GM19035 (cell line): ENCODE data around the gene SLC44A2.

Experiments used
- ATAC-seq: cut with Tn5 transposase; IDR thresholded peaks from one replicate; pipeline ENCODE4 v1.9.1; 2021; ENCODE audit not compliant: unreplicated experiment

The SLC44A2 gene

DNA sequence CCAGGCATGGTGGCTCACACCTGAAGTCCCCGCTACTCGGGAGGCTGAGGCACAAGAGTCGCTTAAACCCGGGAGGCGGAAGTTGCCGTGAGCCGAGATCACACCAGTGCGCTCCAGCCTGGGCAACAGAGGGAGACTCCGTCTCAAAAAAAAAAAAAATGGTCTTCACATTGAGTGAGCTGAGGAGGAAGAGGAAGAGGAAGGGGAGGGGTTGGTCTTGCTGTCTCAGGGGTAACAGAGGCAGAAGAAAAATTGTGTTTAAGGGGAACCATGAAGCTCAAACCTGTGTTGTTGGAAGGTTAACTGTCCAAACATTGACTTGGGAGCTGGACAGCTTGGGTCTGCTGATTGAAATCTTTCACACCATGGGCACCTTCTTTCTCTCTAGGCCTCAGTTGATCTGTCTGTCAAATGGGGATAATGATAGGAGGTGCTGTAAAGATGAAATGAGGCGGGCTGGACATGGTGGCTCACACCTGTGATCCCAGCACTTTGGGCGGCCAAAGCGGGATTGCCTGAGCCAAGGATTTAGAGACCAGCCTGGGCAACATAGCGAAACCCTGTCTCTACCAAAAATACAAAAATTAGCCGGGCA lies 9.8 kb upstream of the SLC44A2 start:
- ATAC-seq = no peak

DNA sequence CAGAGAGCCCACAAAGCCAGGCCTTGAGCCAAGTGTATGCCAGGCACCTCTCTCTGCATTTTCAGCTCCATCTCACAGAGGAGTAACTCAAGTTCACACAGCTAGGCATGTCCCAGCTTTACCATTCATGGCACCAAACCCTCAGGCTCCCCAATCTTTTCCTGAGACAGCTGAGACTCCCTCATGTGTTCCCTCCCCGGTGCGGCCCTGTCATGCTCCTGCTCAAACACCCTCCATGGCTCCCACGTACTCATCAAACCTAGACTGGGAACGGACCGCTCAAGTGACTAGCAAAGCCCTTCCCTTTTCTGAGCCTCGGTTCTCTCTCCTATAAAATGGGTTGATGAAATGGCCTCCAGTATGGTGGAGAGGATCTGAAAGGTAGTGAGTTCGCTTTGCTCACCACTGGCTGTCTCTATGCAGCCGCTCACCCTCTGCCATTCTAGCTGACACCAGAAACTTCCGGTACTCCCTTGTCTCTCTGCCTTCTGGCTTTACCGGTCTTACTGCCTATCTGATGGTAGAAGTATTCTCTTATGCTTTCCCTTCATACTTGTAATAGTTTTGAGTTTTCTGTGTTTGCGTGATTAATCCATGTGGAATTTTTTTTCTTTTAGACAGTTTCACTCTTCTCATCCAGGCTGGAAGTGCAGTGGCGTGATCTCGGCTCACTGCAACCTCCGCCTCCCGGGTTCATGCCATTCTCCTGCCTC lies 7.8 kb upstream of the SLC44A2 start:
- ATAC-seq = no peak

DNA sequence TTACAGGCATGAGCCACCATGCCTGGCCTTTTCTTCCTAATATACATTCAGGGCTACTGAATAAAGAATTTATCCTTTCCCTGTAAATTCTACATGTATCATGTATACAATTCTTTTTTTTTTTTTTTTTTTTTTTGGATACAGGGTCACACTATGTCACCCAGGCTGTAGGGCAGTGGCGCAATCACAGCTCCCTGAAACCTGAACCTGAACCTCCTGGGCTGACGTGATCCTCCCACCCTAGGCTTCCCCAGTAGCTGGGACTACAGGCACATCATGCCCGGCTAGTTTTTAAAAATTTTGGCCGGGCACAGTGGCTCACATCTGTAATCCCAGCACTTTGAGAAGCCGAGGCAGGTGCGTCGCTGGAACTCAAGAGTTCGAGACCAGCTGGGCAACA lies 6.5 kb upstream of the SLC44A2 start:
- ATAC-seq = no peak

DNA sequence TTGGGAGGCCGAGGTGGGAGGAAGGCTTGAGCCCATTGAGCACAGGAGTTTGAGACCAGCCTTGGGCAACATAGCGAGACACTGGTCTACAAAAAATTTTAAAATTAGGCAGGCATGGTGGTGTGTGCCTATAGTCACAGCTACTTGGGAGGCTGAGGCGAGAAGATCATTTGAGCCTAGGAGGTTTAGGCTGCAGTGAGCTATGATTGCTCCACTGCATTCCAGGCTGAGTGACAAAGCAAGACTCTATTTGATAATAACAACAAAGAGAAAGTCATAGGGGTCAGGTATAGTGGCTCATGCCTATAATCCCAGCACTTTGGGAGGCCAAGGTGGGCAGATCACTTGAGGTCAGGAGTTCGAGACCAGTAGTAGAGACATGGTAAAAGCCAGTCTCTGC lies 4.6 kb upstream of the SLC44A2 start:
- ATAC-seq = no peak

DNA sequence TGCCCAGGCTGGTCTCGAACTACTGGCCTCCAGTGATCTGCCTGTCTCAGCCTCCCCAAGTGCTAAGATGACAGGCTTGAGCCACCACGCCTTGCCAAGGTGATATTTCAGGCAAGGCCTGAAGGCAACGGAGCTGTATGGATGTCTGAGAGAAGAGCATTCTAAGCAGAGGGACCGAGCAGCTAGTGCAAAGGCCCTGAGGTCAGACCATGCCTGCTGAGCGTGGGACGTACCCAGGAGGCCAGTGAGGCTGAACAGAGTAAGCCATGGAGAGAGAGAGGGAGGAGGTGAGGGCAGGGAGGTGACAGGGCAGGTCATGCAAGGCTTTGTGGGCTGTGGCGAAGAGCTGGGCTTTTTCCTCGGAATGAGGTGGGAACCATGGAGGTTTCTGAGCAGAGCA lies 3.4 kb upstream of the SLC44A2 start:
- no peak for ATAC-seq

DNA sequence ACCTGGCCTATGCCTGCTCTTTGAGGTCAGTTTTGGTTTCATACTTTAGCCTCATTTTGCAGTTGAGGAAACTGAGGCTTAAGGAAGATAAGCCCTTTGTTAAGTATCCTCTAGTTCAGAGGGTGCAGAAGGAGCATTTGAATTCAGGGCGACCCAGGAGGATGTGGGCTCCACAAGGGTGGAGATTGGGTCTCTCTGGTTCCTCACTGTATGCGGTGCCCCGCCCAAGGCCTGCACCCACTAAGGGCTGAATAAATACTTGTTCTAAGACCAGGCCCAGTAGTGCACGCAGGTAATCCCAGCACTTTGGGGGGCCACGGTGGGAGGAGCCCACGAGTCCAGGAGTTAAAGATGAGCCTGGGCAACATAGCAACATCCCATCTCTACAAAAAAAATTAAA lies 768 bp upstream of the SLC44A2 start:
- ATAC-seq = no peak

DNA sequence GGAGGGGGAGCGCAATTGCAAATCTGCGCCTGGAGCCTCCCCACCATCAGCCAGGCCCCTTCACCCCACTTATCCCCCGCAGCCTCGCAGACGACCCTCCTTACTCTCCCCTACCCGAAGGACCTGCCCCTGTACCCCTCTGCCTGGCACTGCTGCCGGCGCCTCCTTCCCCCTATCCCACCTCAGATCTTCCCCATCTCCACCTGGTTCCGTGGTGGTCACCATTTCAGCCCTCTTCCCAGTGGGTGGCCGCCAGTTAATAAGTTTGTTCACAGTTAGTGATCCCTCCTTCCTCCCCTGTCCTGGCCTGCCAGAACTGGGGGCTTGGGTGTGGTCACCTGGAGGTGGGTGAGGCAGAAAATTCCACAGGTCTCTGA lies 397 bp downstream of the SLC44A2 start:
- no peak for ATAC-seq

DNA sequence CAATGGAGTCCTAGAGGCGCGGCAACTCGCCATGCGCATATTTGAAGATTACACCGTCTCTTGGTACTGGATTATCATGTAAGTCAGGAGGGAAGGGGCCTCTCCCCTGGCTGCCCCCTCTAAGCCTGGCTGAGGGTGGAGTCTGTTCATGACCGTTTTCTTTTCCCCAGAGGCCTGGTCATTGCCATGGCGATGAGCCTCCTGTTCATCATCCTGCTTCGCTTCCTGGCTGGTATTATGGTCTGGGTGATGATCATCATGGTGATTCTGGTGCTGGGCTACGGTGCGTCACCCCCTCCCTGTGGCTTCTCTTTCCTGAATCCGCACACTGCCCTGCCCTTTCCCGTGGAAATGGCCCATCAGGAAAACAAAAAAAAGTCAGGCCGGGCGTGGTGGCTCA lies 6.5 kb downstream of the SLC44A2 start:
- no peak for ATAC-seq

DNA sequence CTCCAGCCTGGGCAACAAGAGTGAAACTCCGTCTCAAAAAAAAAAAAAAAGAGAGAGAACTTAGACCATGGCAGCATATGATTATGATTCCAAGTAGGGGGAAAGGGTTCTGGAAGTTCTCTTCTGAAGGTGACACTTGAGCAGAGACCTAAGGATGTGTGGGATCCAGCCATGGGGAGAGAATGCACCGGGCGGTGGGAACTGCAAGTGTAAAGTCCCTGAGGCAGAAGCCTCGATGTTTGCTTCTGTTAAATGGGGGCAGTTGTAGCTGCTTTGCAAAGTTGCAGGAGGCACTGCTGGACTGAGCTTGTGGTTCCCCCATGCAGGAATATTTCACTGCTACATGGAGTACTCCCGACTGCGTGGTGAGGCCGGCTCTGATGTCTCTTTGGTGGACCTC lies 9.1 kb downstream of the SLC44A2 start:
- no peak for ATAC-seq

DNA sequence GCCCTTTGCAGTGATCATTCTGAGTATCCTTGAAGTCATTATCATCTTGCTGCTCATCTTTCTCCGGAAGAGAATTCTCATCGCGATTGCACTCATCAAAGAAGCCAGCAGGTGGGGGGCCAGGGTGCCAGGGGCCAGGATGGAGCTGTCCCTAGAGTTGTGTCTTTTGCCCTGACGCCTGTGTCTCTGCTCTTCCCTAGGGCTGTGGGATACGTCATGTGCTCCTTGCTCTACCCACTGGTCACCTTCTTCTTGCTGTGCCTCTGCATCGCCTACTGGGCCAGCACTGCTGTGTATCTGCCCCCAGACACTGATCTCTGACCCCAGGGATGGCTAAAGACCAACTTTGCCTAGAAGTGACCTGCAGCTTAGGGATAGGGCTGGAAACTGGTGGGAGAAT lies 9.6 kb downstream of the SLC44A2 start:
- ATAC-seq = no peak

DNA sequence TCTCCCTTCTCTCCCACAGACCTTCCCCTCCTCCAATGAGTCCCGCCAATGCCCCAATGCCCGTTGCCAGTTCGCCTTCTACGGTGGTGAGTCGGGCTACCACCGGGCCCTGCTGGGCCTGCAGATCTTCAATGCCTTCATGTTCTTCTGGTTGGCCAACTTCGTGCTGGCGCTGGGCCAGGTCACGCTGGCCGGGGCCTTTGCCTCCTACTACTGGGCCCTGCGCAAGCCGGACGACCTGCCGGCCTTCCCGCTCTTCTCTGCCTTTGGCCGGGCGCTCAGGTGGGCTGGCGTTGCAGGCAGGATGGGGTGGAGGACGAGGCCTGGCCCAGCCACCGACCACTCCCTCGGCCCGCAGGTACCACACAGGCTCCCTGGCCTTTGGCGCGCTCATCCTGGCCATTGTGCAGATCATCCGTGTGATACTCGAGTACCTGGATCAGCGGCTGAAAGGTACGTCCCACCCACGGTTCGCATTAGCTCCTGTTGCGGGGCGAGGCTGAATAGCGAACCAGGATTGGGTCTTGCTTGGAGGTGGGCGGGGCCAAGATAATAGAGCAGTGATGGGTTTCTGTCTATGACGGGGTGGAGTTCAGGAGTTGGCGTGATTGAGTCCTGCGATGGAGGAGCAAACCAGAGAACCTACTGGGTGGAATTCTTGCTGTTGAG lies 11.1 kb downstream of the SLC44A2 start:
- ATAC-seq = no peak

DNA sequence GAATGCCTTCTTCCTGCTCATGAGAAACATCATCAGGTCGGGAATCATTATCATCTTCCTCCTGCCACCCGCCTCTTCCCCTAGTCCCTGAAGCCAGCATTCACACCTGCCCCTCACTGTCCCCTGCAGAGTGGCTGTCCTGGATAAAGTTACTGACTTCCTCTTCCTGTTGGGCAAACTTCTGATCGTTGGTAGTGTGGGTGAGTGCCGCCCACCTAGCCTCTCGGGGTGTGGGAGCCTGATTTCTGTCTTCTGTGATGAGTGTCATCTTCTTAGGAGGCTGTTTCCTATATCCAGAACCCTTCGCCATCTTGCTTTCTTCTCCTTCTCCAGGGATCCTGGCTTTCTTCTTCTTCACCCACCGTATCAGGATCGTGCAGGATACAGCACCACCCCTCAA lies 12.5 kb downstream of the SLC44A2 start:
- ATAC-seq = no peak

DNA sequence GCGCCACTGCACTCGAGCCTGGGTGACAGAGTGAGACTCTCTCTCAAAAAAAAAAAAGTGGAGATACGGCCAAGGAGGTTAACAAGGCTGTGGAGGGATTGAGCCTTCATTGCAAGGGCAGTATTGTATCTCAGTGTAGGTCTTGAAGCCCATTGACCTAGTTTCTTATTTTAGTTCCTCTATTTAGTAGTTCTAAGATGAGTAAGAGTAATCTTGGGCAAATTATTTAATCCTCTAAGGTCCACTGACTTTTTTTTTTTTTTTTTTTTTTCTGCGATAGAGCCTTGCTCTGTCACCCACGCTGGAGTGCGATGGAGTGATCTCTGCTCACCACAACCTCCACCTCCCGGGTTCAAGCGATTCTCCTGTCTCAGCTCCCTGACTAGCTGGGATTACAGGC lies 14.5 kb downstream of the SLC44A2 start:
- ATAC-seq = no peak

DNA sequence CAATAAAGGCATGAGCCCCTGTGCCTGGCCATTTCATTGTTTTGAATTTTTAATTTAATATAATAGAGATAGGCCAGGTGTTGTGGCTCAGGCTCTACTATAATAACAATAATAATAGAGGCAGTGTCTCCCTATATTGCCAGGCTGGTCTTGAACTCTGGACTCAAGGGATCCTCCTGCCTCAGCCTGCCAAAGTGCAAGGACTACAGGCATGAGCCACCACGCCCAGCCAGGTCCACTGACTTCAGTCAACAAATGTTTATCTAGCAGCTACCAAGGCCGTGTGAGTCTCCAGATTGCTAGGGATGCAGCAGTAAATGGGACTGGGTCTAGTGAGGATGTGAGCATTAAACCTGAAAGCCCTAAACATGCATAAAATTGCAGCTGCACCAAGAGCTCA lies 15.0 kb downstream of the SLC44A2 start:
- ATAC-seq = no peak

DNA sequence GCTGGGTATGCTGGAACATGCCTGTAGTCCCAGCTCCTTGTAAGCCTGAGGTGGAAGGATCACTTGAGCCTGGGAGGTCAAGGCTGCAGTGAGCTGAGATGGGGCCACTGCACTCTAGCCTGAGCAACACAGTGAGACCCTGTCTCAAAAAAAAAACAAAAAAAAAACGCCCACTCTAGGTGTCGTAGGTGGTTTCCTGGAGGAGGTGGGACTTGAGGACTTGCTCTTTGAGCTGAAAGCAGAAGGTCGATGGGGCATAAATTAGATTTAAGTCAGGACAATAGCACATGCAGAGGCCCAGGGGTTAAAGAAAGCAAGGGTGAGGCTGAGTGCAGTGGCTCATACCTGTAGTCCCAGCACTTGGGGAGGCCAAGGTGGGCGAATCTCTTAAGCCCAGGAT lies 15.9 kb downstream of the SLC44A2 start:
- no peak for ATAC-seq

DNA sequence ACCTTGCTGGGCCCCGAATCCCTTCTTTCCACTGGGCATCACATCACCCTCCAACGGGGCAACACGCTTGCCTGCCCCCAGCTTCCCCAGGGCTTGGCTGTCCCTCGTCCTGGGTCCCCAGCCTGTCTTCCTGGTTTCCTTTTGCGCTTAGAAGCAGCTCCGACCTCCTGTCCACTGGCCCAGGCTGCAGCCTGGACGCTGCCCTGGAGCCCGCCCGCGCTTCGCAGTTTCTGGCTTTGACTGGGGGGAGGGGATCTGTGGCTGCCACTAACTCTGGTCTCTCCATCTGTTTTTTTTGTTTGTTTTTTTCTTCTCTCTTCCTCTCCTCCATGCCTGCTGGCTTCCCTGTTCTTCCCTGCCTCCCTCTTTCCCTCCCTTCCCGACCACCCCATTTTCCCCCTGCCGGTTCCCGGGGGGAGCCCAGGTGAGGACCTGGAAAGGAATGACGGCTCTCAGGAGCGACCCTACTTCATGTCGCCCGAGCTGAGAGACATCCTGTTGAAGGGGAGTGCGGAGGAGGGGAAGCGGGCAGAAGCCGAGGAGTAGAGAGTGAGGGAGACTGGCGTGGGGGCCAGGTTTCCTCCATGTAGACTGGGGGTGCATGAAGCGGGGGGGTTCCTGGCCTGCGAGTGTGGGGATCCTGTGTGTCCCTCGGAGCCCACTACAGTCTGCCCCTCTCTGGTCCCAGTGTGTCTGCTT lies 17.3 kb downstream of the SLC44A2 start:
- ATAC-seq = no peak

DNA sequence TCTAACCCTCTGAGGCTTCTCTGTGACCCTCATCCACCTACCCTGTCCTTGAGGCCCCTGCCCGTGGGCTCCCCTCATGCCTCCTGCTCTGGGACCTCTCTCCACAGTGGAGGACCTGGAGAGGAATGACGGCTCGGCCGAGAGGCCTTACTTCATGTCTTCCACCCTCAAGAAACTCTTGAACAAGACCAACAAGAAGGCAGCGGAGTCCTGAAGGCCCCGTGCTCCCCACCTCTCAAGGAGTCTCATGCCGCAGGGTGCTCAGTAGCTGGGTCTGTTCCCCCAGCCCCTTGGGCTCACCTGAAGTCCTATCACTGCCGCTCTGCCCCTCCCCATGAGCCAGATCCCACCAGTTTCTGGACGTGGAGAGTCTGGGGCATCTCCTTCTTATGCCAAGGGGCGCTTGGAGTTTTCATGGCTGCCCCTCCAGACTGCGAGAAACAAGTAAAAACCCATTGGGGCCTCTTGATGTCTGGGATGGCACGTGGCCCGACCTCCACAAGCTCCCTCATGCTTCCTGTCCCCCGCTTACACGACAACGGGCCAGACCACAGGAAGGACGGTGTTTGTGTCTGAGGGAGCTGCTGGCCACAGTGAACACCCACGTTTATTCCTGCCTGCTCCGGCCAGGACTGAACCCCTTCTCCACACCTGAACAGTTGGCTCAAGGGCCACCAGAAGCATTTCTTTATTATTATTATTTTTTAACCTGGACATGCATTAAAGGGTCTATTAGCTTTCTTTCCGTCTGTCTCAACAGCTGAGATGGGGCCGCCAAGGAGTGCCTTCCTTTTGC lies 18.0 kb downstream of the SLC44A2 start:
- ATAC-seq = no peak

DNA sequence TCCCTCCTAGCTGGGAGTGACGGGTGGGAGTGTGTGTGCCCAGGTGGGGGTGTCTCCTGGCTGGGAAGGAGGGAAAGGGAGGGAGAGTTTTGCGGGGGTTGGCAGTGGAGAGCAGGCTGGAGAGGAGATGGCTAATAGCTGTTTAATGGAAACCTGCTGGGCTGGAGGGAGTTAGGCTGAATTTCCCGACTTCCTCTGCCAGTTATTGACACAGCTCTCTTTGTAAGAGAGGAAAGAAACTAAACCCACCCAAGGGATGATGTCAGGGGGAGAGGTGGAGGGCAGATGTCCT lies 18.6 kb downstream of the SLC44A2 start:
- ATAC-seq = no peak

DNA sequence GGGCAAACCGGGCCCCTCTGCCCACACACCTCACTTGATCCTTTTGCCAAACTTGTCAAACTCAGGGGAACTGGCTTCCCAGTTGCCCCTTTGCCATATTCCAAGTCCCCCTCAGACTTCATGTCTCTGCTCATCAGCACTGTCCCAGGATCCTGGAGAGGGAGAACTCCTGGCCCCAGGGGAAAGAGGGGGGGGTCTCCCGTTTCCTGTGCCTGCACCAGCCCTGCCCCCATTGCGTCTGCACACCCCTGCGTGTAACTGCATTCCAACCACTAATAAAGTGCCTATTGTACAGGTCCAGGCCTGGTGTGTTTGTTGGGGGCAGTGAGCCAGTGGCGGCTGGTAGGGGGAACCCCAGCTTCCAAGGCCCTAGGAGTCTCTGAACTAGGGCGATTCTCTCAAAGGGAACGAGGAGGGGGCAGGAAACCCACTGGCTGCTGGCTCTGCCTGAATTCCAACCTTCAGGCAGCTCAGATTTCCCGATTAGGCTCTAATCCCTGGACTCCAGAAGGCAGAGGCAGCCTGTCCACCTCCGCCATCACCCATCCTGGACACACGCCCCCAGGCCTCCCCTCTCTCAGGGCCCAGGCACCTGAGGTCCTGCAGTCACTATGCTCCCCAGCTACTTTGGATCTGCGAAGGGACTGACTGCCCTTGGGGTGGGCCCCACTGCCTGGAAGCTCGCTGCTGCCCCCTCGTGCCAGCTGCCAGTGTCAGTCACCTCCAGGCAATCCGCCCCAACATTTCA lies 19.1 kb downstream of the SLC44A2 start:
- no peak for ATAC-seq

DNA sequence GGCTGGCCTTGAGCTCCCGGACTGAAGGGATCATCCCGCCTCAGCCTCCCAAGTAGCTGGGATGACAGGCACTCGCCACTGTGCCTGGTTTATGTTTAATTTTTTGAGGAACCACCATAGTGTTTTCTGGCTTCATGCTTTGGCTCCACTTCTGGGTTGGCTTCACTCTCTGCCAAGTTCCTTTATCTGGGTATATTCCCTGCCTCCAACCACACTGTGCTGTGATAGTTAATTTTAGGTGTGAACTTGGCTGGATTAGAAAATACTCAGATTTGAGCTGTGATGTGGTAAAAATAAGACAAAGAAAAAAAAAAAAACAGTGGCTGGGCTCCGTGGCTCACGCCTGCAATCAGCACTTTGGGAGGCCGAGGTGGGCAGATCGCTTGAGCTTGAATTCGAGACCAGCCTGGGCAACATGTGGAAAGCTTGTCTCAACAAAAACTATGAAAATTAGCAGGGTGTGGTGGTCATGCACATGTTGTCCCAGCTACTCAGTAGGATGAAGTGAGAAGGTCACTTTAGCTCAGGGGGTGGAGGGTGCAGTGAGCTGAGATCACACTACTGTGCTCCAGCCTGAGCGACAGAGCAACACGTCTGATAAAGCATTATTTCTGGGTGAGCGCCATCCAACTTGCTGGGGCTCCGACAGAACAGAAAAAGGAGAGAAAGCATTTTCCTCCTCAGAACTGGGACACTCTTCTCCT lies 21.3 kb downstream of the SLC44A2 start:
- ATAC-seq = no peak
